Measurements from ENCODE around the gene FXYD7.

DNA sequence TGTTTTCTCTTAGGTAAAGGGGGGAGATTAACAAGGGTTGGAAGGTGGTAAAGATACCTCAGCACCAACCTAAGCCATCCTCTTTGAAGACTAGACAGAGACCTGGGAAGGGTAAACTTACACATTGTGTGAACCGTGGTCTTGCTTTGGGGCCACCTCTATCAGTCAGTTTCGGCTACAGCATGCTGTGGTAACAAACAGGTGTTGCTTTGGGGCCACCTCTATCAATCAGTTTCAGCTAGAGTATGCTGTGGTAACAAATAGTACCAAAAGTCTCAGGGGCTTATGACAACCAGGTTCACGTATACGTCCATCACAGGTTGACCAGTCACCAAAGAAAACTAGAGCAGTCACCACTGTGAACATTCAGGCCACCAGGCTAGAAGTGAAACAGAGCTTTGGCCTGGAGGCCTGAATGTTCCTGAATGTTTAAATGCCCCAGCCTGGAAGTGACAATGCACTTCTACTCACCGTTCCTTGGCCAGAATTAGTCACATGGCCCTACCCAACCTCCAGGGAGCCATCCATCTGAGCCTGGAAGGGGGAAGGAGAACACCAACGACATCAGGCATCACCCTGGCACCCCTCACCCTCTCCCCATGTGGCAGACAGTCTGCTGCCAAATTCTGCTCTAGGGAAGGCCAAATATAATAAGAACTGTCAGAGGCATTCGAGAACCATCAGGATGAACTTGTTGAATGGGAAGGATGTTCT, 3.8 kb downstream of the FXYD7 start:
- TF ChIP-seq SUZ12 (IDR thresholded peaks at IDR 0.05; ENCODE audit: extremely low read depth, insufficient read depth, insufficient read length): no peak
- TF ChIP-seq YY1 (IDR thresholded peaks at IDR 0.05; ENCODE audit: insufficient read depth, insufficient read length): no peak
